Glomerular endothelial cell (primary cell): ENCODE data around the gene TOLLIP. TPM values are rescaled to one million over a fixed set of nuclear protein-coding genes. Genes with fewer than 3 reads are reported as not detected.
"Not testable (repeated sequence)": the region's sequence is repeated elsewhere in the genome, so short reads cannot be mapped to it uniquely, and the experiment has no call there.

Source experiments
- DNase-seq: peaks from one replicate; pipeline ENCODE4 v3.0.0-alpha.2; 2011; ENCODE audit warnings: low read depth, low spot score; ENCODE audit errors: extremely low read depth
- total RNA-seq: library from RNA; depleted of rRNA; stranded (reverse); fragments of >200 nt; gene quantifications from 2 replicates; pipeline ENCODE4 v1.2.3, GENCODE V29; 2015

The TOLLIP gene
- total RNA-seq, 1 donor from 2014 or later: 64.3 TPM

DNA sequence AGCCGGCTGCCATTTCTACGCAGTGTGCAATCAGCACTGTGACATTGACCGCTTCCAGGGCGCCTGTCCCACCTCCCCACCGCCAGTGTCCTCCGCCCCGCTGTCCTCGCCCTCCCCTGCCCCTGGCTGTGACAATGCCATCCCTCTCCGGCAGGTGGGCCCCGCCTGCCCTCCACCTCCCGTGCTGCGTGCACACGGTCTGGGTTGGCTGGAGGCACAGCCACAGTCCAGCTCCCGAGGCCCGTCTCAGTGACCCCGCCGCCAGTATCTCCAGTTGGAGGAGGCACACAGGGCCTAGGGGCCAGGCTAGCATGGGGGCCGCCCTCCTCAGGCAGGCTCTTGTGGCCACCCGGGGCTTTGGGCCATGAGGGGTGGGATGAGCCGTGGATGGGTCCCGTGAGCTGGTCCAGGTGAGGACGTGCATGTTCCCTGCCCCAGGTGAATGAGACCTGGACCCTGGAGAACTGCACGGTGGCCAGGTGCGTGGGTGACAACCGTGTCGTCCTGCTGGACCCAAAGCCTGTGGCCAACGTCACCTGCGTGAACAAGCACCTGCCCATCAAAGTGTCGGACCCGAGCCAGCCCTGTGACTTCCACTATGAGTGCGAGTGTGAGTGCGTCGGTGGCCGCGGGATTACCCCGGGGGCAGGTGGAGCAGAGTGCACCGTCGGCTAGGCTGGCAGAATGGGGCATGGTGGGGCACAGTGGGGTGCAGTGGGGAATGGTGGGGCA, 56.9 kb downstream of the TOLLIP start:
- no peak for DNase-seq

DNA sequence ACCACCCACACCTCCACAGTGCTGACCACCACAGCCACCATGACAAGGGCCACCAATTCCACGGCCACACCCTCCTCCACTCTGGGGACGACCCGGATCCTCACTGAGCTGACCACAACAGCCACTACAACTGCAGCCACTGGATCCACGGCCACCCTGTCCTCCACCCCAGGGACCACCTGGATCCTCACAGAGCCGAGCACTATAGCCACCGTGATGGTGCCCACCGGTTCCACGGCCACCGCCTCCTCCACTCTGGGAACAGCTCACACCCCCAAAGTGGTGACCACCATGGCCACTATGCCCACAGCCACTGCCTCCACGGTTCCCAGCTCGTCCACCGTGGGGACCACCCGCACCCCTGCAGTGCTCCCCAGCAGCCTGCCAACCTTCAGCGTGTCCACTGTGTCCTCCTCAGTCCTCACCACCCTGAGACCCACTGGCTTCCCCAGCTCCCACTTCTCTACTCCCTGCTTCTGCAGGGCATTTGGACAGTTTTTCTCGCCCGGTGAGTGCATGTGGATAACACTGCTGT, 58.1 kb downstream of the TOLLIP start:
- DNase-seq: no peak

DNA sequence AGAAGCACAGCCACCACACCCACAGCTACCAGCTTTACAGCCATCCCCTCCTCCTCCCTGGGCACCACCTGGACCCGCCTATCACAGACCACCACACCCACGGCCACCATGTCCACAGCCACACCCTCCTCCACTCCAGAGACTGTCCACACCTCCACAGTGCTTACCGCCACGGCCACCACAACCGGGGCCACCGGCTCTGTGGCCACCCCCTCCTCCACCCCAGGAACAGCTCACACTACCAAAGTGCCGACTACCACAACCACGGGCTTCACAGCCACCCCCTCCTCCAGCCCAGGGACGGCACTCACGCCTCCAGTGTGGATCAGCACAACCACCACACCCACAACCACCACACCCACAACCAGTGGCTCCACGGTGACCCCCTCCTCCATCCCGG, 59.0 kb downstream of the TOLLIP start:
- not testable (repeated sequence) for DNase-seq

DNA sequence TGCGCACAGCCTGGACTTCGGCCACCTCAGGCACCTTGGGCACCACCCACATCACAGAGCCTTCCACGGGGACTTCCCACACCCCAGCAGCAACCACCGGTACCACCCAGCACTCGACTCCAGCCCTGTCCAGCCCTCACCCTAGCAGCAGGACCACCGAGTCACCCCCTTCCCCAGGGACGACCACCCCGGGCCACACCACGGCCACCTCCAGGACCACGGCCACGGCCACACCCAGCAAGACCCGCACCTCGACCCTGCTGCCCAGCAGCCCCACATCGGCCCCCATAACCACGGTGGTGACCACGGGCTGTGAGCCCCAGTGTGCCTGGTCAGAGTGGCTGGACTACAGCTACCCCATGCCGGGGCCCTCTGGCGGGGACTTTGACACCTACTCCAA, 60.5 kb downstream of the TOLLIP start:
- DNase-seq: not testable (repeated sequence)

DNA sequence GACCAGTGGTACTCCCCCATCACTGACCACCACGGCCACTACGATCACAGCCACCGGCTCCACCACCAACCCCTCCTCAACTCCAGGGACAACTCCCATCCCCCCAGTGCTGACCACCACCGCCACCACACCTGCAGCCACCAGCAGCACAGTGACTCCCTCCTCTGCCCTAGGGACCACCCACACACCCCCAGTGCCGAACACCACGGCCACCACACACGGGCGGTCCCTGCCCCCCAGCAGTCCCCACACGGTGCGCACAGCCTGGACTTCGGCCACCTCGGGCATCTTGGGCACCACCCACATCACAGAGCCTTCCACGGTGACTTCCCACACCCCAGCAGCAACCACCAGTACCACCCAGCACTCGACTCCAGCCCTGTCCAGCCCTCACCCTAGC, 62.4 kb downstream of the TOLLIP start:
- not testable (repeated sequence) for DNase-seq

DNA sequence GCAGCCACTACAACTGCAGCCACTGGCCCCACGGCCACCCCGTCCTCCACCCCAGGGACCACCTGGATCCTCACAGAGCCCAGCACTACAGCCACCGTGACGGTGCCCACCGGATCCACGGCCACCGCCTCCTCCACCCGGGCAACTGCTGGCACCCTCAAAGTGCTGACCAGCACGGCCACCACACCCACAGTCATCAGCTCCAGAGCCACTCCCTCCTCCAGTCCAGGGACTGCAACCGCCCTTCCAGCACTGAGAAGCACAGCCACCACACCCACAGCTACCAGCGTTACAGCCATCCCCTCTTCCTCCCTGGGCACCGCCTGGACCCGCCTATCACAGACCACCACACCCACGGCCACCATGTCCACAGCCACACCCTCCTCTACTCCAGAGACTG, 63.1 kb downstream of the TOLLIP start:
- not testable (repeated sequence) for DNase-seq

DNA sequence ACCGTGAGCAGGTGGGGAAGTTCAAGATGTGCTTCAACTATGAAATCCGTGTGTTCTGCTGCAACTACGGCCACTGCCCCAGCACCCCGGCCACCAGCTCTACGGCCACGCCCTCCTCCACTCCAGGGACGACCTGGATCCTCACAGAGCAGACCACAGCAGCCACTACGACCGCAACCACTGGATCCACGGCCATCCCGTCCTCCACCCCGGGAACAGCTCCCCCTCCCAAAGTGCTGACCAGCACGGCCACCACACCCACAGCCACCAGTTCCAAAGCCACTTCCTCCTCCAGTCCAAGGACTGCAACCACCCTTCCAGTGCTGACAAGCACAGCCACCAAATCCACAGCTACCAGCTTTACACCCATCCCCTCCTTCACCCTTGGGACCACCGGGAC, 63.7 kb downstream of the TOLLIP start:
- not testable (repeated sequence) for DNase-seq

DNA sequence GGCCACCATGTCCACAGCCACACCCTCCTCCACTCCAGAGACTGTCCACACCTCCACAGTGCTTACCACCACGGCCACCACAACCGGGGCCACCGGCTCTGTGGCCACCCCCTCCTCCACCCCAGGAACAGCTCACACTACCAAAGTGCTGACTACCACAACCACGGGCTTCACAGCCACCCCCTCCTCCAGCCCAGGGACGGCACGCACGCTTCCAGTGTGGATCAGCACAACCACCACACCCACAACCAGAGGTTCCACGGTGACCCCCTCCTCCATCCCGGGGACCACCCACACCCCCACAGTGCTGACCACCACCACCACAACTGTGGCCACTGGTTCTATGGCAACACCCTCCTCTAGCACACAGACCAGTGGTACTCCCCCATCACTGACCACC, 64.9 kb downstream of the TOLLIP start:
- DNase-seq: not testable (repeated sequence)

DNA sequence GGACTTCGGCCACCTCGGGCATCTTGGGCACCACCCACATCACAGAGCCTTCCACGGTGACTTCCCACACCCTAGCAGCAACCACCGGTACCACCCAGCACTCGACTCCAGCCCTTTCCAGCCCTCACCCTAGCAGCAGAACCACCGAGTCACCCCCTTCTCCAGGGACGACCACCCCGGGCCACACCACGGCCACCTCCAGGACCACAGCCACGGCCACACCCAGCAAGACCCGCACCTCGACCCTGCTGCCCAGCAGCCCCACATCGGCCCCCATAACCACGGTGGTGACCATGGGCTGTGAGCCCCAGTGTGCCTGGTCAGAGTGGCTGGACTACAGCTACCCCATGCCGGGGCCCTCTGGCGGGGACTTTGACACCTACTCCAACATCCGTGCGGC, 65.9 kb downstream of the TOLLIP start:
- not testable (repeated sequence) for DNase-seq

DNA sequence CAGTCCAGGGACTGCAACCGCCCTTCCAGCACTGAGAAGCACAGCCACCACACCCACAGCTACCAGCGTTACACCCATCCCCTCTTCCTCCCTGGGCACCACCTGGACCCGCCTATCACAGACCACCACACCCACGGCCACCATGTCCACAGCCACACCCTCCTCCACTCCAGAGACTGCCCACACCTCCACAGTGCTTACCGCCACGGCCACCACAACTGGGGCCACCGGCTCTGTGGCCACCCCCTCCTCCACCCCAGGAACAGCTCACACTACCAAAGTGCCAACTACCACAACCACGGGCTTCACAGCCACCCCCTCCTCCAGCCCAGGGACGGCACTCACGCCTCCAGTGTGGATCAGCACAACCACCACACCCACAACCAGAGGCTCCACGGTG, 66.7 kb downstream of the TOLLIP start:
- not testable (repeated sequence) for DNase-seq

DNA sequence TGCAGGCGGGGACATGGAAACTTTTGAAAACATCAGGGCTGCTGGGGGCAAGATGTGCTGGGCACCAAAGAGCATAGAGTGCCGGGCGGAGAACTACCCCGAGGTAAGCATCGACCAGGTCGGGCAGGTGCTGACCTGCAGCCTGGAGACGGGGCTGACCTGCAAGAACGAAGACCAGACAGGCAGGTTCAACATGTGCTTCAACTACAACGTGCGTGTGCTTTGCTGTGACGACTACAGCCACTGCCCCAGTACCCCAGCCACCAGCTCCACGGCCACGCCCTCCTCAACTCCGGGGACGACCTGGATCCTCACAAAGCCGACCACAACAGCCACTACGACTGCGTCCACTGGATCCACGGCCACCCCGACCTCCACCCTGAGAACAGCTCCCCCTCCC, 67.1 kb downstream of the TOLLIP start:
- DNase-seq: no peak

DNA sequence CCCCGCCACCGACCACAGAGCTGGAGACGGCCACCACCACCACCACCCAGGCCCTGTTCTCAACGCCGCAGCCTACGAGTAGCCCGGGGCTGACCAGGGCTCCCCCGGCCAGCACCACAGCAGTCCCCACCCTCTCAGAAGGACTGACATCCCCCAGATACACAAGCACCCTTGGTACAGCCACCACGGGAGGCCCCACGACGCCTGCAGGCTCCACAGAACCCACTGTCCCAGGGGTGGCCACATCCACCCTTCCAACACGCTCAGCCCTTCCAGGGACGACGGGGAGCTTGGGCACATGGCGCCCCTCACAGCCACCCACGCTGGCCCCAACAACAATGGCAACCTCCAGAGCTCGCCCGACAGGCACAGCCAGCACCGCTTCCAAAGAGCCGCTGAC, 67.7 kb downstream of the TOLLIP start:
- DNase-seq: no peak

DNA sequence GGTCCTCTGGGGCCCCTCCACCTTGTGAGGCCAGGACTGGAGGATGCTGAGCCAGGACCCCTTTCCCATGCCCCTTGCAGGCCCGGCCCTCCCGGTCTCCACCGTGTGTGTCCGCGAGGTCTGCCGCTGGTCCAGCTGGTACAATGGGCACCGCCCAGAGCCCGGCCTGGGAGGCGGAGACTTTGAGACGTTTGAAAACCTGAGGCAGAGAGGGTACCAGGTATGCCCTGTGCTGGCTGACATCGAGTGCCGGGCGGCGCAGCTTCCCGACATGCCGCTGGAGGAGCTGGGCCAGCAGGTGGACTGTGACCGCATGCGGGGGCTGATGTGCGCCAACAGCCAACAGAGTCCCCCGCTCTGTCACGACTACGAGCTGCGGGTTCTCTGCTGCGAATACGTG, 68.7 kb downstream of the TOLLIP start:
- DNase-seq: no peak

DNA sequence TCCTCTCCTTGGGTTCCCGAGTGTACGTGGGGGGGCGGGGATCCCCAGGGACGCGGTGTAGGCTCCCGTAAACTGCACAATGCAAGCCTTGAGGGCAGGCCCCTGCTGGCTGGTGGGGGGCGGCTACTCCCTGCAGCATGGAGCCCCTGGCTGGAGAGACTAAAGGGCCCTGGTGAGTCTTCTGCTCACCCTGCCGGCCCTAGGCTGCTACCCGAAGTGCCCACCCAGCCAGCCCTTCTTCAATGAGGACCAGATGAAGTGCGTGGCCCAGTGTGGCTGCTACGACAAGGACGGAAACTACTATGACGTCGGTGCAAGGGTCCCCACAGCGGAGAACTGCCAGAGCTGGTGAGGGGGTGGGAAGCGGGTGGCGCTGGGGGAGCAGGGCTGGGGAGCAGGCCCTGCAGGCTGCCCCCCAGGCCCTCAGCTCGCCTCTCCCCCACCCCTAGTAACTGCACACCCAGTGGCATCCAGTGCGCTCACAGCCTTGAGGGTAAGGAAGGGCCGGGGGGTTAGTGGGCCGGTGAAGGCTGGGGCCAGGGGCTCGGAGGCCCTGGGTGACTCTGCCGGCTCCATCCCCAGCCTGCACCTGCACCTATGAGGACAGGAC, 69.7 kb downstream of the TOLLIP start:
- DNase-seq: no peak

DNA sequence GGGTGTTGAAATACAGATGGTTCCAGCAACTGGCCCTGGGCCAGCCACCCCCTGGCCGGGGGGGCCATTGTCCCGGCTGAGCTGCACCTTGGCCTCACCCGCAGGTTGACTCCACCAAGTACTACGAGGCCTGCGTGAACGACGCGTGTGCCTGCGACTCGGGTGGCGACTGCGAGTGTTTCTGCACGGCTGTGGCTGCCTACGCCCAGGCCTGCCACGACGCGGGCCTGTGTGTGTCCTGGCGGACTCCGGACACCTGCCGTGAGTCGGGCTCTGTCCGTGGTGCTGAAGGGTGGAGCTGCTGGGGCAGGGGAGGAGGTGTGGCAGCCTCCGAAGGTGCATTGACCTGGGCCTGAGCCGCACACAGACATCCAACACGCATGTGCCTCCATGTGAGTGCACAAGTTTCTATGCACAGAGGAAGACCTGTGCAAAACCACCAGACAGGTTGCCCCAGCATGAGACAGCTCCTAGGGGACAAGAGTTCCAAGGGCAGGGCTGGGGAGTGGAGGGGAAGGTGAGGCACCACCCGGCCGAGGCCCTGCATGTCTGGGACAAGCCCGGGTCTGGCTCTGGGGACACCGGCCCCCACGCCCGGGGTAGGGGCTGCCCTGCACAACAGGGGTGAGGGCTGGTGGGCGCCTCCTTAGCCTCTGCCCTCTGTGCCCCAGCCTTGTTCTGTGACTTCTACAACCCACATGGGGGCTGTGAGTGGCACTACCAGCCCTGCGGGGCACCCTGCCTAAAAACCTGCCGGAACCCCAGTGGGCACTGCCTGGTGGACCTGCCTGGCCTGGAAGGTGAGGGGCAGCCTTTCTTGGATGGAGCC, 70.5 kb downstream of the TOLLIP start:
- no peak for DNase-seq

DNA sequence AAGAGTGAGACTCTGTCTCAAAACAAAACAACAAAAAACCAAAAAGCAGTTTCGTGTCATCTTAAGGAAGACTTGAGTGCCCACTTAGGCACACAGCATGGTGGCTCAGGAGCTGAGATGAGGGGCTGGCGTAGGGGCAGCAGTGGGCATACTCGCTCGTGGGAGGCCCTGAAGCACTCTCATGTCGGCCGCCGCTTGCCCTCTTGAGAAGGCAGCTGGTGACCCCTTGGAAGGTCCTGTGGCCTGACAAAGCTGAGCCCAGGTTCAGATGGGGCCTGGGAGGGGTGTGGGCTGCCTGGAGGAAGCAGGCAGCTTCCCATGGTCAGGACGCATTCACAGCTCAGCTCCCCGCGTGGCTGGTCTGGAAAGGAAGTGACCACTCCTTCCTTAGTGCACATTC, 71.6 kb downstream of the TOLLIP start:
- no peak for DNase-seq

DNA sequence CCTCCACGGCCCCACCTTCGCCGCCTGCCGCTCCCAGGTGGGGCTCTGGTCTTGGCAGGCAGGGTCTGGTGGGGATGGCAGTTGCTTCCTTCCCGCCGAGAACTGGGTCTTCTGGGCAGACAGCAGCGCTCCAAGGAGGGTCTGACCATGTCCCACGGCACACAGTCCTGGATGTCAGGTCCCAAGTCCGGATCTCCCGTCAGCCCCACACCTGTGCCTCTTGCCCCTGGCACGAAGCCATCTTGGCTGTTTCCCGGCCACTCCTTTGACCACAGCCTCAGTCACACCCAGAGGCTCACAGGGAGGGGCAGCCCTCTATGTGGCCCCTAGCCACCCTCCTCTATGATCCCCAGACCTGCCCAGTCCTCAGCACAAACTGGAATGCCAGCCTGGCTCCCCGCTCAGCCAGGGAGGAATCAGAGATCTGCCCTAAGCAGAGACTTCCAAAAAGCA, 72.3 kb downstream of the TOLLIP start:
- no peak for DNase-seq

DNA sequence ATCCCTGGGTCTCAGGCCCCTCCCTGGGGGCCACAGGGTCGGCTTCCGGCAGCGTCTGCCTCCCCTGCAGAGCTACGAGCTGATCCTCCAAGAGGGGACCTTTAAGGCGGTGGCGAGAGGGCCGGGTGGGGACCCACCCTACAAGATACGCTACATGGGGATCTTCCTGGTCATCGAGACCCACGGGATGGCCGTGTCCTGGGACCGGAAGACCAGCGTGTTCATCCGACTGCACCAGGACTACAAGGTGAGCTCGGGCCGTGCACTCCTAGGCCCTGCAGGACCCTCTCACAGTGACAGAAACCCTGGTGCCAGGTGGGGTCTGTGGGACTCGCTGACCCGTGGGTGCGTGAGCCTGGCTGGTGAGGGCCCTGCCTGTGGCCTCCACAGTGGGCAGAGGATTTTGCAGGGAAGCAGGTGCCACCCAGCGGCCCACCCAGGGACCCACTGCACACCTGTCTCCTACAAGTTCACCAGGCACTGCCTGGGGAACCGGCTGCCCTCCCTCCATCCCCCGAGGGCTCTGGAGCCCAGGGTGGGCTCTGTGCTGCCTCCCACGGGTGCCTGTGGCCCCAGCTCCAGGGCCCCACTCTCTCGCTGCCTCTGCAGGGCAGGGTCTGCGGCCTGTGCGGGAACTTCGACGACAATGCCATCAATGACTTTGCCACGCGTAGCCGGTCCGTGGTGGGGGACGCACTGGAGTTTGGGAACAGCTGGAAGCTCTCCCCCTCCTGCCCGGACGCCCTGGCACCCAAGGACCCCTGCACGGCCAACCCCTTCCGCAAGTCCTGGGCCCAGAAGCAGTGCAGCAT, 72.9 kb downstream of the TOLLIP start:
- DNase-seq: no peak

DNA sequence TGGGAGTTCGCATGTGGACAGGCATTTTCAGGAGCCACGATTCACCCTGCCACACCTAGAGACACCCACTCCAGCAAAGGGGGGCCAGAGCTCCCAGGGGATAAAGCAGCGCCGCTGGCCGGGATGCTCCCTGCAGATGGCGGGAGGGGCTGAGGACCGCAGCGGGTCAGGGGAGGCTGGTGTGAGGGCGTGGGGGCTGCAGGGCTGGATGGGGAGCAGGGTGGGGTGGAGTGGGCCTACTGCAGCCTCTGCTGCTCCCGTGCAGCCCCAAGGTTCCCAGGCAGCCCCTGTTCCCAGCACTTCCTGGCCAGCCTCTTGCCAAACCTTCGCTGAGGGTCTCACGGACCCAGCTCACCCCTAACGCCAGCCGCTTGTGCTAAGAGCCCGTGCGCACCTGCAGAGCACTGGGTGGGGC, 73.5 kb downstream of the TOLLIP start:
- DNase-seq: no peak

DNA sequence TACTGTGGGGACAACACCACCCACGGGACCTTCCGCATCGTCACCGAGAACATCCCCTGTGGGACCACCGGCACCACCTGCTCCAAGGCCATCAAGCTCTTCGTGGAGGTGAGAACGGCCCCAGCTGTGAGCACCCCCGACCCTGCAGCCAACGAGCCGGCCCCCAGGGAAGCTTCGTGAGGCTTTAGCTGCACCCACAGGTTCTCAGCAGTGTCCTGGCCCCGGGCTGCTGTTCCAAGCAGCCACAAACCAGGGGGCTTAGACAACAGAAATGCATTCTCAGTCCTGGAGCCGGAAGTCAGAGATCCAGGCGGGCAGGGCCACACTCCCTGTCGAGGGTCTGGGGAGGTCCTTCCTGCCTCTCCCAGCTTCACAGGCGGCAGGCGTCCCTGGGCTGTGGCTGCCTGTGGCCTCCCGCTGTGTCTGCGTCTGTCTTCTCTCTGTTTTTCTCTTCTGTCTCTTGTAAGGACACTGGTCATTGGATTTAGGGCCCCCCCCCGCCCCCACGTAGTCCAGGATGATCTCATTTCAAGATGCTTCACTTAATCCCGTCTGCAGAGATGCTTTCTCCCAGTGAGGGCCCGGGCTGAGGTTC, 74.0 kb downstream of the TOLLIP start:
- no peak for DNase-seq
